D721Med (cell line): ENCODE results near the gene SDHAF1.
"Not testable (repeated sequence)": the region's sequence is repeated elsewhere in the genome, so short reads cannot be mapped to it uniquely, and the experiment has no call there.

Source experiments
- DNase-seq: peaks from one replicate; pipeline ENCODE4 v3.0.0; 2011; ENCODE audit warnings: low spot score; ENCODE audit not compliant: insufficient read length
- FAIRE-seq: peaks from 2 replicates; lab custom pipeline; 2011; peaks lifted over from hg19 to GRCh38; lab: Jason Lieb, UNC
- CTCF ChIP-seq: IDR thresholded peaks from 2 replicates; pipeline ENCODE4 v1.5.1; 2012; ENCODE audit warnings: mild to moderate bottlenecking, control low read depth; ENCODE audit not compliant: insufficient read depth; ENCODE audit errors: missing control alignments

SDHAF1 gene

GRCh38 chr19:35995048-35995993, at the start of gene SDHAF1:
TSS of gene SDHAF1 (plus strand) at chr19:35995188. CDS start at chr19:35995275, 87 bp downstream.
- FAIRE-seq (no peak), DNase-seq (peak; percentile 98)
- no peak for TF ChIP-seq CTCF

GRCh38 chr19:35946203-35946602, 48.8 kb upstream of the SDHAF1 start:
- no peak for DNase-seq
- TF ChIP-seq CTCF: no peak
- FAIRE-seq: no peak

GRCh38 chr19:35949131-35949530, 45.9 kb upstream of the SDHAF1 start:
- DNase-seq (no peak), FAIRE-seq (no peak)
- no peak for TF ChIP-seq CTCF

GRCh38 chr19:35955881-35956634, 38.9 kb upstream of the SDHAF1 start:
- FAIRE-seq: no peak
- TF ChIP-seq CTCF: no peak
- DNase-seq: no peak

GRCh38 chr19:35957411-35957810, 37.6 kb upstream of the SDHAF1 start:
- FAIRE-seq, DNase-seq: not testable (repeated sequence)

GRCh38 chr19:35958660-35959039, 36.3 kb upstream of the SDHAF1 start:
- DNase-seq (no peak), FAIRE-seq (no peak)
- TF ChIP-seq CTCF: no peak

- FAIRE-seq (no peak), DNase-seq (no peak)
- peak; percentile 40 for TF ChIP-seq CTCF
These were observed 35.7 kb upstream of the SDHAF1 start for GRCh38 chr19:35959040-35959967.
